Tibial nerve (tissue), 4 donors: ENCODE data around the gene AP3M1.

ENCODE experiments used
- CTCF ChIP-seq, 5 experiments: fragments of 200-600 bp in 3 of 5; fragments of 450-650 bp in 2 of 5; sonication (generic) in 3 of 5; IDR thresholded peaks; one replicate each; pipeline ENCODE4 v1.5.1; 2016 to 2019; ENCODE audit warnings: antibody characterized with exemption in 5 of 5, mild to moderate bottlenecking in 3 of 5, moderate library complexity in 2 of 5
- EP300 ChIP-seq, 2 donors: sonication (generic); formaldehyde crosslinking; IDR thresholded peaks; one replicate each; pipeline ENCODE4 v1.6.1; 2017; ENCODE audit warnings: antibody characterized with exemption in 2 of 2, mild to moderate bottlenecking in 1 of 2

- TF ChIP-seq EP300 (IDR thresholded peaks at IDR 0.05) (no peak), CTCF (IDR thresholded peaks at IDR 0.05) (no peak)
Measured at GRCh38 chr10:74086317-74086716, 64.3 kb downstream of the AP3M1 start.
